ENCODE measurements around the gene ARAP1. TPM values are rescaled to one million over a fixed set of nuclear protein-coding genes. Genes with fewer than 3 reads are reported as not detected.

The ARAP1 gene
- polyA plus RNA-seq, 3 donors = 48.7 to 487 (median 79.0) TPM

DNA sequence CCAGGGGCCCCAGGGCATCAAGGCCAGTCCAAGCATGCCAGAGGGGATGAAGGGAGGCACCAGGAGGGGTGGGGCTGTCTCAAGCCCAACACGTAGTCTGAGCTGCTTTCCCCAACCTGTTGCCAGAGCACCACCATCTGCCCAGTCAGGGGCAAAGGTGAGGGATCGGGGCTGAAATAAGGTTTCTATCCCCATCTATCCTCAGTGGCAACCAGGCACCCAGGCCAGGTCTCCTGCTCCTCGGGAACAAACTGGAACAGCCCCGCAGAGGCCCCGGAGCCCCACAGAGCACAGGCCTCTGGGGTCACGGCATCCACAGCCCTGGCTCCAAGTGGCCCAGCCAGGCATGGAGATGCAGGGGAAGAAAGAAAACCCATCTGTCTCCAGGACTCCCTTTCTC, 22.3 kb upstream of the ARAP1 start:
- Mint-ChIP-seq H3K4me3 (no peak overlapping the region), H3K36me3 (peaks cover 2 to 11% of the 10 kb centered on the region in 2 donors), H3K27me3 (ENCODE audit: low read depth in 3 of 3) (peaks cover 6 to 11% (median 10%) of the 10 kb centered on the region in 3 donors), H3K4me1 (peaks cover 19% of the 10 kb centered on the region), H3K9me3 (peaks cover 0 to 2% (median 0%) of the 10 kb centered on the region in 7 donors), H3K27ac (peak overlapping the region in 1 of 7 donors; percentile 77)
- intact Hi-C loops (cut with micrococcal nuclease) = no loop called here
- Histone ChIP-seq H3K79me2 (ENCODE audit: insufficient read depth, low read length) (no peaks in the 10 kb centered on the region), H3K36me3 (replicated peaks in 1 of 2; ENCODE audit: control insufficient read depth in 1 of 2, insufficient read depth in 2 of 2, low read length in 2 of 2) (no peaks in the 10 kb centered on the region), H3K9me3 (replicated peaks in 1 of 2; ENCODE audit: control insufficient read depth in 1 of 2, insufficient read depth in 1 of 2, low read length in 2 of 2) (no peaks in the 10 kb centered on the region), H3K4me1 (ENCODE audit: control insufficient read depth in 1 of 2, insufficient read depth in 2 of 2, low read length in 2 of 2) (peaks cover 14 to 16% of the 10 kb centered on the region in 2 donors), H3K4me3 (replicated peaks in 1 of 3; ENCODE audit: low read depth in 2 of 3, low read length in 3 of 3) (no peak overlapping the region), H3K4me2 (replicated peaks; ENCODE audit: extremely low read depth, low read length, poor library complexity, severe bottlenecking) (no peak overlapping the region), H4K20me1 (ENCODE audit: insufficient read depth, low read length) (peaks cover 3% of the 10 kb centered on the region), H3K27me3 (ENCODE audit: control insufficient read depth in 2 of 2, insufficient read depth in 2 of 2, low read length in 2 of 2) (peaks cover 0 to 1% of the 10 kb centered on the region in 2 donors), H3K27ac (ENCODE audit: low read depth in 1 of 2, low read length in 2 of 2) (no peak overlapping the region), H2AFZ (ENCODE audit: insufficient read depth, low read depth, low read length, poor library complexity, severe bottlenecking) (no peak overlapping the region), H3K9ac (ENCODE audit: insufficient read depth, low read length, poor library complexity, severe bottlenecking) (no peak overlapping the region)
- WGBS (ENCODE audit: insufficient coverage) = 100% methylated on average over 1 of the region's 6 CpGs
- TF ChIP-seq, protein P1, sequence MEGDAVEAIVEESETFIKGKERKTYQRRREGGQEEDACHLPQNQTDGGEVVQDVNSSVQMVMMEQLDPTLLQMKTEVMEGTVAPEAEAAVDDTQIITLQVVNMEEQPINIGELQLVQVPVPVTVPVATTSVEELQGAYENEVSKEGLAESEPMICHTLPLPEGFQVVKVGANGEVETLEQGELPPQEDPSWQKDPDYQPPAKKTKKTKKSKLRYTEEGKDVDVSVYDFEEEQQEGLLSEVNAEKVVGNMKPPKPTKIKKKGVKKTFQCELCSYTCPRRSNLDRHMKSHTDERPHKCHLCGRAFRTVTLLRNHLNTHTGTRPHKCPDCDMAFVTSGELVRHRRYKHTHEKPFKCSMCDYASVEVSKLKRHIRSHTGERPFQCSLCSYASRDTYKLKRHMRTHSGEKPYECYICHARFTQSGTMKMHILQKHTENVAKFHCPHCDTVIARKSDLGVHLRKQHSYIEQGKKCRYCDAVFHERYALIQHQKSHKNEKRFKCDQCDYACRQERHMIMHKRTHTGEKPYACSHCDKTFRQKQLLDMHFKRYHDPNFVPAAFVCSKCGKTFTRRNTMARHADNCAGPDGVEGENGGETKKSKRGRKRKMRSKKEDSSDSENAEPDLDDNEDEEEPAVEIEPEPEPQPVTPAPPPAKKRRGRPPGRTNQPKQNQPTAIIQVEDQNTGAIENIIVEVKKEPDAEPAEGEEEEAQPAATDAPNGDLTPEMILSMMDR (IDR thresholded peaks at IDR 0.05) = no peak
- DNase-seq = no peak

DNA sequence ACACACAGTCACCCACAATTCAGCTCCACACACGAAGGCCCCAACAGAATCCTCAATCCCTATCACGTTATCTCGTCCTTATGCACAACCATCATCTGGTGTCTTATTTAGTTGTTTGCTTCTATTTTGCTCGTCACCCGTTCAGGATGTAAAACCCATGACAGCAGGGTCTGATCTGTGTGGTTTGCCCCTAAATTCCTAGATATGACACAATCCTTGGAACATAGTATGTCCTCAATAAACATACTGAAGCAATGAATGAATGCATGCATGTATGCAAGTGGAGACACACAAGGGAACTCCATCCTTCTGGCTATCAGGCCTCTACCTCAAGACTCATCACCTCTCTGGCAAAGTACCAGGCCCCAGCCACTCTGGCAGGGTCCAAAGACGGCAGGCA, 21.5 kb upstream of the ARAP1 start:
- Histone ChIP-seq H3K27me3 (ENCODE audit: control insufficient read depth in 2 of 2, insufficient read depth in 2 of 2, low read length in 2 of 2) (no peaks in the 10 kb centered on the region), H3K9ac (ENCODE audit: insufficient read depth, low read length, poor library complexity, severe bottlenecking) (no peak overlapping the region), H3K36me3 (replicated peaks in 1 of 2; ENCODE audit: control insufficient read depth in 1 of 2, insufficient read depth in 2 of 2, low read length in 2 of 2) (no peaks in the 10 kb centered on the region), H3K79me2 (ENCODE audit: insufficient read depth, low read length) (no peaks in the 10 kb centered on the region), H3K4me2 (replicated peaks; ENCODE audit: extremely low read depth, low read length, poor library complexity, severe bottlenecking) (no peak overlapping the region), H3K27ac (ENCODE audit: low read depth in 1 of 2, low read length in 2 of 2) (no peak overlapping the region), H3K4me1 (ENCODE audit: control insufficient read depth in 1 of 2, insufficient read depth in 2 of 2, low read length in 2 of 2) (peaks cover 14 to 16% of the 10 kb centered on the region in 2 donors), H4K20me1 (ENCODE audit: insufficient read depth, low read length) (peaks cover 3% of the 10 kb centered on the region), H3K9me3 (replicated peaks in 1 of 2; ENCODE audit: control insufficient read depth in 1 of 2, insufficient read depth in 1 of 2, low read length in 2 of 2) (no peaks in the 10 kb centered on the region), H3K4me3 (replicated peaks in 1 of 3; ENCODE audit: low read depth in 2 of 3, low read length in 3 of 3) (no peak overlapping the region), H2AFZ (ENCODE audit: insufficient read depth, low read depth, low read length, poor library complexity, severe bottlenecking) (no peak overlapping the region)
- Mint-ChIP-seq H3K27ac (no peak overlapping the region), H3K36me3 (peaks cover 2 to 7% of the 10 kb centered on the region in 2 donors), H3K27me3 (ENCODE audit: low read depth in 3 of 3) (peaks cover 3 to 5% (median 5%) of the 10 kb centered on the region in 3 donors), H3K4me3 (no peak overlapping the region), H3K9me3 (peaks cover 0 to 2% (median 0%) of the 10 kb centered on the region in 7 donors), H3K4me1 (peaks cover 16% of the 10 kb centered on the region)
- no peak for DNase-seq
- intact Hi-C loops (cut with micrococcal nuclease) = no loop called here
- WGBS (ENCODE audit: insufficient coverage) = no CpG with 5 or more reads among the region's 6 CpGs
- TF ChIP-seq, protein P1 (IDR thresholded peaks at IDR 0.05) = no peak
